Hematopoietic multipotent progenitor cell treated with erythropoietin and hydrocortisone succinate and interleukin-3 and kit ligand, for 17 days (in vitro differentiated cells): Measurements from ENCODE around the gene RBBP7.

Experiments
- DNase-seq: peaks from one replicate; pipeline ENCODE4 v3.0.0-alpha.2; 2015; ENCODE audit warnings: low spot score

The RBBP7 gene

DNA sequence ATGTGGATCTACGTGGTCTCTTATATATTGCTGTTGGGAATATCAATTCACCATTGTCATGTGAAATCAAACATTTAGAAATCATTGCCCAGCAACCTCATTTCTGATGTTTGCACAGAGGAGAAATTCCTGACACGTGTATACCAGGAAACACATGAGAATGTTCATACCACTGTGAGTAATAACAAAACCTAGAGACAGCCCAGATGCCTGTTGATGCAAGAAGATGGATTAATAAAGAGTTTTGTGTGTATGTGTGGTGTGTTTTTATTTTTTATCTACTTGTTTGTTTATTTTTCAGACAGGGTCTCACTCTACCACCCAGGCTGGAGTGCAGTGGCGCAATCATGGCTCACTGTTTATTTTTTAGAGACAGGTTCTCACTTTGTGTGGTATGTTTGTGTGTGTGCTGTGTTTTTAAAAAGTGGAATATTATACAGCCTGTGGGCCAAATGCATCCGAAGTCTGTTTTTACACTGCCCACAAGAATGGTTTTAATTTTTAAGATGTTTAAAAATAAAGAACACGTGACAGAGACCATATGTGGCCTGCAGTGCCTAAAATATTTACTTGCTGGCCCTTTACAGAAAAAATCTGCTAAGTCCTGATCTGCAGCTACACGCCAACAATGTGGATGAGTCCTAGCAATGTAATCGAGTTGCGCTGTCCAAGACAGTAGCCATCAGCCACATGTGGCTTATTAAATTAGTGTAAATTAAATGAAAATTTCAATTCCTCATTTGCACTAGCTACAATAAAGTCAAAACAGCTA, 44.7 kb downstream of the RBBP7 start:
- no peak for DNase-seq

DNA sequence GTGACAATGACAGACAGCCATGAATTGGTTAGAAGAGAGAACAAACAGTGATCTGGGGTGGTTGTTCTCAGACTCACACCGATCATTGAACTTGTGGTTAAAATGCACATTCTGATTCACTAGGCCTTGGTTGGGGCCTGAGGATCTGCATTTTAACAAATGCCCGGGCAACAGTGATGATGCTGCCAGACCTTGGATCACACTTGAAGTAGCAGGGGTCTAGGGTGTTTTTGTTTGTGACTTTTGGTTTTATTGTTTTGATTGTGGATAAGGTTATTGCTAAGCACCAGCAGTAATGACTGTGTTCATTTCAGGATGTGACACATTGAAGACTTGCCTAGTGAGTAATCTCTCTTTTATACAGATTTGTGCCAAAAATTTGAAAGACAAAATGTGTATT, 47.4 kb downstream of the RBBP7 start:
- no peak for DNase-seq

DNA sequence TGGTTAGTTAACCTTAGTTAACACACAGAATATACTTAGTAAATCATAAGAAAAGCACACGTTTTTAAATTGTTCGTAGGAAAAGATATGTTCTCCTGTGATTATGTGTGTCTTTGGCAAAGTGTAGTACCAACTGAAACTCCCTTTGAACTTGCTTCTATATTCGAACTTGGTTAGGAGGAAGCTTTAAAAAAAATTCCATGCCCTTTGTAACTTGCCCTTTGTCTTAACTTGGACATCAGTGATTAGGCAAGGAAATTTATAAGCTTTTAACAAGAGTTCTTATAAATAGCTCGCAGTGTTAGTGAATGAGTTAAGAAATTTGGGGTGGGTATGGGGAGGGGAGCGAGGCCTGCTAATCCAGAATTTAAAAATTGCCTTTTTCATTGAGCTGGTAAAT, 50.5 kb downstream of the RBBP7 start:
- no peak for DNase-seq

DNA sequence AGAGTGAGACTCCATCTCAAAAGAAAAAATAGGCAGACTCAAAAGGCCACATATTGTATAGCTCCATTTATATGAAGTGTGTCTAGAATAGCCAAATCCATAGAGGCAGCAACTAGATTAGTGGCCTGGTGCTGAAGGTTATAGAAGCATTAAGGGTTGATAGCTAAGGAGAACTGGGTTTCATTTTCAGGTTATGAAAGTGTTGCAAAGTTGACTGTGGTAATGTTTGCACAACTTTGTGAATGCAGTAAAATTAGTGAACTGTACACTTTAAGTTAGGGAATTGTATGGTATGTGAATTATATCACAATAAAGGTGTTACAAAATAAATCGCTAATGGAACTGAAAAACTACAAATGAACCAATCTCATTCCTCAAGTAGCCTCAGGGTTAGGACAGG, 55.6 kb downstream of the RBBP7 start:
- DNase-seq: no peak

DNA sequence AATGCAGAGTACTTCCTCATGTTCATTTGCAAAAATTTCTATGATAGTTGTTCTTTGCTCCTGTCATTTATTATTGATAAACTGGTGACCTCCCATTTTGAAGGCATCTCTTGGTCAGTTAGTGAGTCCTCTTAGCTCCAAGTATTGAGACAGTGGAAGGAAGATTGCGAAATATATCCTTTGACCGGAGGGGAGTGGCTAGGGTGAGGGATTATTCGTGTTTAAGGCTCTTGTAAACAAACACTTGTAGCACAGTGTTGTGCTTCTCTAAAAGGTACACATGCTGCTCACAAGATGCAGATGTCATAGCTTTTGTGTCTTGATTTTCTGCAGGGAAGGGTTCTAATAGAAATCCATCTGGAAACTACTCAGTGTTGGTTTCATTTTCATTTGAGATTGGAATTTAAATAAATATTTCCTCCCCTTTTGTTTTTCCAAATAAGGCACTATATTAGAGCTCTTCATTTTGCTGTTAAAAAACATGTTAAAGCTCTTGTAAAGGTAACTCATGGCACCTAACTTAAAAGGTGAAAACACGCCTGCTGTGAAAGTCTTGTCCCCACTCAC, 62.1 kb downstream of the RBBP7 start:
- peak; percentile 29 for DNase-seq

DNA sequence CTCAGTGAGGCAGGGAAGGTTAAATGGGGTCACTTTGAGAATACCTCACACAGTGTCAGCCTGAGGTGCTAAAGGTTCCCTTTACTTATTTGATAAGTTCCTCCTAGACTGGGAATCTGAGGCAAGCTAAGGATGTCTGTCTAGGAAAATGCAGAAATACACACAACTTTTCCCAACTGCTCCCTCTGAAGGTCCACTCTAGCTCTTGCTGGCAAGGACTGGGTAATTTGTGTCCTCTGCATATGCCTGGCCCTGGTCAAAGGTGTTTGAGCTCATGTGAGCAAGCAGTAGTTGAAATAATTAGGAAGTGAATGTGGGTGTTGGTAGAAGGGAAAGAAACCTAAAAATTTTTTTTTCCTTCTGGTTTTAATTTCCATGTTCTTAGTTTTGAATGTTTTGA, 62.6 kb downstream of the RBBP7 start:
- DNase-seq: no peak

DNA sequence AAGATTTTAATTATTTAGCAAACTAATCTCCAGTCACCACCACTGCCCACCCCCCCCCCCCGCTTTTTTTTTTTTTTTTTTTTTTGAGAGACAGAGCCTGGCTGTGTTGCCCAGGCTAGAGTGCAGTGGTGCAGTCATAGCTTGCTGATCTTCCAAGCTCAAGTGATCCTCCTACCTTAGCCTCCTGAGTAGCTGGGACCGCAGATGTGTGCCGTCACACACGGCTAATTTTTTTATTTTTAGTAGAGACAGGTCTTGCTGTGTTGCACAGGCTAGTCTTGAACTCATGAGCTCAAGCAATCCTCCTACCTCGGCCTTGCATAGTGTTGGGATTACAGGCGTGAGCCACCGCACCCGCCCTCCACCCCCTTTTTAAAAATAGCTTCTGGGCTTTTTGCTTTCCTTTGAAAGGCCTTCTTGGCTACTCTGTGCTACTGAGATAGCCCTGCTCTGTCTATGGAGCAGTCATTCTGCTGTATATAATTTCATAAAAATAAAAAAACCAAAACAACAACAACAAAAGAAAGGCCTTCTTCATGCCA, 65.2 kb downstream of the RBBP7 start:
- DNase-seq: no peak

DNA sequence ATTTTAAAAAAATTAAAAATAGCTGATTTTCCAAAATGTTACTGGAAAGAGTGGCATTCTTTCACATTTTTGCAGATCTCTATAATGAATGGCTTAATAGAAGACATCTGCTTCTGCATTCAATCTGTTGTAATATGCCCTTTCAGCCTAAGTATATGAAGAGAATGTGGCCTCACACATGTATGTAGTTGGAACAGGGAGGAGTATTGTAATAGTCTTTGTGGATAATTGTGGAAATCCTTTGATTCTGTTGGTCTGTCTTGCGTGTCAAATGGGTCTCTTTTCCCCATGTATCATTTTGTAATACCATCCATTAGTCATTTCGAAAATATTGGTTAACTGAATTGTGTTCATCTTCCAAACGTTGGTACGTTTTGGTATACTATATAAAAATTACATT, 72.3 kb downstream of the RBBP7 start:
- DNase-seq: no peak

DNA sequence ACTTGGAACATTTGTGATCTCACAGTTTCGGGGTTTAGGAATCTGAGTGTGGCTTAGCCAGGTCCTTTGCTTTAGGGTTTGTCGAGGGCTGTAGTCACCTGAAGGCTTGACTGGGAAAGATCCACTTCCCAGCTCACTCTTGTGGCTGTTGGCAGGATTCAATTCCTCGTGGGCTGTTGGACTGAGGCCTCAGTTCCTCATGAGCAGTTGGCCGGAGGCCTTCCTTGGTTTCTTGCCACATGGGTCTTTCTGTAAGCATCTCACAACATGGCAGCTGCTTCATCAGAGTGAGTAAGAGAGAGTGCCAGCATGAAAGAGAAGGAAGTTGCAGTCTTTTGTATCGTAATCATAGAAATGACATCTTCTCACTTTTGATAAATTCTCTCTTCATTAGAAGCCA, 72.8 kb downstream of the RBBP7 start:
- DNase-seq: no peak

DNA sequence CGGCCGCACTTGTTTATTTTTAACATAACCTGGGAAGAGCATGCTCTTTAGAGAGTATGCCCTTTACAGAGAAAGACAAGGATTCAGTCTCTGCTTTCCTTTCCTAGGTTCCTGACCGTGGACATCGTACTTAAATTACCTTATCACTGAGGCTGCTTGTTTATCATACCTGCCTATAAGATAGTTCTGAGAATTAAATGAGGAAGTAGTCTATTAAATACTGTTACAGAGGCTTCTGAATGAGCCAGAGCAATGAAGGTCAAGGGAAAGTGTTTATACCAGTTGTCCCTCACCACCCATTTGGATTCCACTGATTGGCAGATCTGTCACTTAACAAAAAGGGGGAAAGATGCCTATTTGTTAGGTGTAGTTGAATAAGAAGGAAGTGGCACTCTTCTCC, 73.9 kb downstream of the RBBP7 start:
- no peak for DNase-seq
